Bone marrow (tissue), 2 donors: ENCODE data around the gene RBBP8NL.
"Not testable (repeated sequence)": the region's sequence is repeated elsewhere in the genome, so short reads cannot be mapped to it uniquely, and the experiment has no call there.

Source experiments
- DNase-seq, 2 donors: peaks; one replicate each; lab custom pipeline; 2025; lab: John Stamatoyannopoulos, UW

Gene RBBP8NL

DNA sequence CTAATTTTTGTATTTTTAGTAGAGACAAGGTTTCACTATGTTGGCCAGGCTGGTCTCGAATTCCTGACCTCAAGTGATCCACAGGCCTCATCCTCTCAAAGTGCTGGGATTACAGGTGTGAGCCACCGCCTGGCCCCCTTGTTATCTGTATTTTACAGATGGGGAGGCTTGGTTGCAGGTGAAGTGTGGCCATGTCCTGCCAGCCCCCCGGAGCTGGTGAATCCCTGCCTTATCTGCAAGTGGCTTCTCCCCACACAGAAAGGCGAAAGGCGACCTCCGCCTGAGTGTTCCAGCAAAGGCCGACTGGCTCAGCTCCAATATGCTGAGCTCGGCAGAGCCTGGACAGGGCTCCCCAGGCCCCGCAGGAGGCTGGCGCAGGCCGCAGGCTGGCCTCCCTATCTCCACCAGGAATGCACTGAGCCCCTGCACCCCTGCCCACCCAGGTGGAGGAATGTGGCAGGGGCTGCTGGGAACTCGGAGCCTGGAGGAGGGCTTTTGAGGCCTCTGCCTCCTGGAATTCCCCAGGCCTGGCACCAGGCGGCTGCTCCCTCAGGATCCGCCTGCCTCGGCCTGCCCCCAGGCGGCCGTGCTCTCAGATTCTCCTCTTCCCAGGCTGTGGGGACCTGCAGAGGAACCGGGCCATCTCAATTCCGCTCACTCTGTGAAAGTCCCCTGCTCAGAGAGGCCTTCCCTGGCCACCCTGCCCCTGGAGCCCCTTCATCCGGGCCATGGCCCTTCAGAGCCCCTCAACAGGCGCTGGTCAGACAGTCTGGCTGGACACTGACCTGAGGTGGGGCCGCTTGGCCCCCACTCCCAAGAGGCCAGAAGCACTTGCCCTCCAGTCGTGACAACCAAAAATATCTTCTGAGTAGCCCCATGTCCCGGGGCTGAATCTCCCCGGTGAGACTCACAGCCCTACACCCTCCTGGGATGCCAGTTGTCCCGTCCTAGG, 51.0 kb downstream of the RBBP8NL start:
- no peak for DNase-seq

DNA sequence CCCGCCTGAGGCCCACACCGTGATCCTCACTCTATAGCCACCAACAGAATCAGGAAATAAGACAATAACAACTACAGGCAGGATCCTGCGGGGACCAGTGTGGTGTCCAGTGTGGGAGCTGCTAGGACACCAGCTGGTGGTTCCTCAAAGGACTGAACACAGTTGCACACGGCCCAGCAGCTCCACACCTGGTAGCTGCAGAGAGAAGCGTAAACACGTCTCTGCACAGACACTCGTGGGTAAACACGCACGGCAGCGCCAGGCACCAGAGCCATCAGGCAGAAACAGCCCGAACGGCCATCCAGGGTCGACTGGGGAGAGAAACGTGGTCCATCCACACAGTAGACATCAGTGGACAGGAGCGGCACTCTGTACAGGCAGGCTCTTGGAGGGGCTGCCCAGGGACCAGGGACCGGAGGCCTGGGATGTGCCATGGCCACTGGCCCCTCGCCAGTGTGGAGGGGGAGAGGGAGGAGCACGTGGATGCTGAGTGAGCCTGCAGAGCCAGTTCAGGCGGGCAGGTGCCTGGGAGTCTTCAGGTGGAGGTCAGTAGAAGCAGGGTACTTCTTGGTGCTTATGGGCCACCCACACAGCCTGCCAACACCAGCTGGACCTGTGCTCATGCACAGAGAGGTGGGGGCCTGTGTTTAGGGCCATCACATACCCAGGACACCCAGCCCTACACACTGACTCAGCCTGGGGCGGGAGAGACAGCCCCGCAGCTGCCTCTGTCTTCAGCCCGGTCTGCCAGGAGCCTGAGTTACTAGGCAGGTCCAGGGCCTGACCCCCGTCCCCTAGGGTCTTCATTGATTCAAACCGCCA, 52.8 kb downstream of the RBBP8NL start:
- DNase-seq = no peak

DNA sequence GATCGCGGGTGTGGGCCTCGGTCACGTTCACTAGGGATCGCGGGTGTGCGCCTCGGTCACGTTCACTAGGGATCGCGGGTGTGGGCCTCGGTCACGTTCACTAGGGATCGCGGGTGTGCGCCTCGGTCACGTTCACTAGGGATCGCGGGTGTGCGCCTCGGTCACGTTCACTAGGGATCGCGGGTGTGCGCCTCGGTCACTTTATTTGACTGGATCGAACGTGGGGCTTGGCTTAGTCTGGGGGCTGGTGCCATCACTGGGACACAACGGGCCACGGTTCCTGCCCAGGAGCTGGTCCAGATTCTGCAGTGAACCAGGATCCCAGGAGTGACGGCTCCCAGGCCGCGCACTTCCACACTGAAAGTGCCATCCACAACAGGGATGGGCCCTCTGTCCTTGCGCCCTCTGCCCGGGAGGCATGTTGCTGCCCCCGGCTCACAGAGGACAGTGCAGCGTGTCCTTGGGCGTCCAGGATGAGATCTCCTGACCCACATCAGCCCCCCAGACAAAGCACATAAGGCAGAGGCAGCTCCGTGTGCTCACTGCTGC, 53.6 kb downstream of the RBBP8NL start:
- not testable (repeated sequence) for DNase-seq

GRCh38 chr20:62372042-62372993, 55.0 kb downstream of the RBBP8NL start:
- no peak for DNase-seq

DNA sequence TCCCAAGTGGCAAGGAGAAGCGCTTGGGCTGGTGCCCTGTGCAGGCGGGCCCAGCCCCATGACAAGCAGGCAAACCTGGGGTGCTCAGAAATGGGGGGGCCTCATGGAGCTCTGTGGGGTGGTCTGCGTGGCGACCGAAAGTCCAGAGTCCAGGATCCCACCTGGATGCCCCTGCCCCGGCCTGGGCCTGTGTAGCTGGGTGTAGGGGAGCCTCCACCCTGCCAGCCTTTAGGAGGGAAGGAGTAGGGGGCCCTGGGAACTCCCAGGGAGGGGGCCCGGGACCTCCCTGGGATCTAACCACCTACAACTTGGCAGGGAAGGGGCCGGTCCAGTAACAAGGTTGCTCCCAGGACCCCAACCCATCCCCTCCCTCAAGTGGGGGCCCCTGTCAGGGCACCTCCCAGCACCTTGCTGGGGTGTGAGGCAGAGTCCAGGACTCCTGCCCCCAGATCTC, 55.7 kb downstream of the RBBP8NL start:
- DNase-seq = no peak

GRCh38 chr20:62370807-62371587, 56.3 kb downstream of the RBBP8NL start:
- DNase-seq = no peak

DNA sequence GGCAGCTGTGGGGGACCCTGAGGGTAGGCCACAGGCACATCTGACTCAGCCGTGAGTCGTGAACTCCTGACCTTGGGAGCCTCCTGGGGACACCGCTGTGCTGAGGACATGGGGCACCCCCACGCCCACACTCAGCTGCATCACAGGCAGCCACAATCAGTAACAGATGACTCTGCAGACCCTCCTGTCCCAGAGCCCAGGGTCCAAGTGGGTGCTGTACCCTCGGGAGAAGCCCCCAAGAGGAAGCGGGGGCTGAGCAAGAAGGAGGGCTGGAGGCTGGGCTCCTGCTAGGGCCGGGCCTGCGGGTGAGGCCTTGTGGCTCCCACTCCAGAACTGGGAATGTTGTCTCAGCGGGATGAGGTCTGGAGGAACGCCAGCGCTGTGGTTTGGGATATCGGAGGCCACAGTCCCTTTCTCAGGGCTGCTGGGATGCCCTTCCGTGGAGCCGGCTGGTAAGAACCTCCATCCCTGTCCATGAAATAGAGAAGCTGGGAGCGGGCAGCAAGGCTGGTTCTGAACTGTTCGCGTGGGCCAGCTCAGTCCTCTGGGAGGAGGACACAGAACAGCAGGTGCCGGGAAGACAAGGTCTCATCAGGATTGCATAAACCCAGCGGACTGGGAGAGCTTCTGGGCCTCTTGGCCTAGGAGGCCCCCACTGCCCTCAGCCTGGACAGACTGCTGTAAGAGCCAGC, 57.1 kb downstream of the RBBP8NL start:
- DNase-seq = no peak

DNA sequence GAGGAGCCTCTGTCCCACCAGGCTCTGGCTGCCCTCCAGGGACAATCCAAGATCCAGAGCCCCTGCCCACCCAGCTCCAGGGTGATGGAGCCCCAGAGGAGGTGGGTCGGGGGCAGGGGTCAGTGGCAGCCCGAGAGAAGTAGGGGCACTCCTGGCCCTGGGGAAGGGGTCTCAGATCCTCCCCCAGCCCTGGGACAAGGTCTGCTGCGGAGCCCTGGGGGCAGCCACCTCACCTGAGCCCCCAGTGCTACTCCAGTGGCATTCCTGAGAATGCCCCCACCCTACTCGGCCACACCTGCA, 57.6 kb downstream of the RBBP8NL start:
- DNase-seq = no peak

GRCh38 chr20:62368976-62369814, 58.1 kb downstream of the RBBP8NL start:
- no peak for DNase-seq

DNA sequence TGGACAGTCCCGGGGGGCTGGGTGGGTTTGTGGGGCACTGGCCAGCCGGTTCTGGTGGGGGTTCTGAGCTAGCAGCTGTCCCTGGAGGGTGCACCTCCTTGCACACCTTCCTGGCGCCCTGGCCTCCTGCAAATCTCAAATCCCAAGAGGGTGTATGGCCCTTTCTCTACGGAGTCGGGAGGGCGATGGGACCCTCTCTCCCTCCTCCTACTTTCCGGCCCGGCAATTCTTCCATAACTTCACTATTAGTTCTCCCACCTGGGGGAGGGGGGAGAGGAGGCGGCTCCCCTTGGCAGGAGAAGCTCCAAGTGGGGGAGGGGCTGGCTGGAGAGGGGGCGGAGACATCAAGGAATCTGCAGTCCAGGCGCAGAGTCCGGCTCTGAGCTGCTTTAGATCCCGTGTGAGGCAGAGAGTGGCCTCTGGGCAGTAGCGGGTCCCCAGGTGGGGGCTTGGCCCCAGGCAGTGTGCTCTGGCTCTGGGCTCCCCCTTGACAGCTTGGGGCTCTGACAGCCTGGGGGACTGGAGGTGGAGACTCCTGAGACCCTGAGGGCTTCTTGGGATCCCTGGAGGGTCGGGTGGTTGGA, 58.9 kb downstream of the RBBP8NL start:
- no peak for DNase-seq

- no peak for DNase-seq
Observed at GRCh38 chr20:62367633-62368391, 59.5 kb downstream of the RBBP8NL start.

GRCh38 chr20:62367136-62367632, 60.2 kb downstream of the RBBP8NL start, which contains the start of gene LAMA5:
TSS of gene LAMA5 (minus strand) at chr20:62367312. CDS start at chr20:62367245, 67 bp downstream.
- no peak for DNase-seq

DNA sequence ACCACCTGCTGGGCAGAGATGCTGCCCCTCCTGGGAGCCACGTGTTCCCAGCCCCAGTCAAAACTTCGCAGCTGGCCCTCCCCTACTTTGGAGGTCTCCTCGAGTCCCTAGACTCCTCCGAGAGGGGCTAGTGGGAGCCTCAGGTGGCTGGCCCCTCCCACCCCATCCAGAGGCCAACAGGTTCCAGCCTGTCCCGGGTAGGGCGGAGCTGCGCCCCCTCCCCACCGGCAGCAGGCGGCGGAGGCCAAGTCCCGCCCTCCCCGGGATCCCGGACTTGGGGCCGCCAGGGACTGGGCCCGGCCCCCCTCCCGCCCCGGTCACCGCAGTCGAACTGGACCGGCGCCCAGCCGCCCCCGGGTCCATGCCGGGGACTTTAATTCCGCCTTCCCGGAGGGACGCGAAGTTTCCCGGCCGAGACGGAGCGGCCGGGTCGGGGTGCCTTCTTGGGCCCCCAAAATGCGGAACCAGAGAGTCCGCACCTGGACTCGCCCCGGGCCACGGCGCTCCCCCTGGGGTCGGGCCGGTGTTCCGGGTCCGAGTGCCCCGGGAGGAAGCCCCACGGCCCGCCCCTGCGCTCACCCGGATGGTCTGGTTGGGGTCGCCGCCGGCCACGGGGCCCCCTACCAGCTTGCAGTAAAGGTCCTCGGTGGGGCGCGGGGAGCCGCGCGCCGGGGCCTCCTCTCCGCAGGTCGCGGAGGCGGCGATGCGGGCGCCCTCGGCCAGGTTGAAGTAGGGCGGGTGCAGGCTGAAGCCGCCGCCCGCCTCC, 60.8 kb downstream of the RBBP8NL start:
- DNase-seq = no peak

DNA sequence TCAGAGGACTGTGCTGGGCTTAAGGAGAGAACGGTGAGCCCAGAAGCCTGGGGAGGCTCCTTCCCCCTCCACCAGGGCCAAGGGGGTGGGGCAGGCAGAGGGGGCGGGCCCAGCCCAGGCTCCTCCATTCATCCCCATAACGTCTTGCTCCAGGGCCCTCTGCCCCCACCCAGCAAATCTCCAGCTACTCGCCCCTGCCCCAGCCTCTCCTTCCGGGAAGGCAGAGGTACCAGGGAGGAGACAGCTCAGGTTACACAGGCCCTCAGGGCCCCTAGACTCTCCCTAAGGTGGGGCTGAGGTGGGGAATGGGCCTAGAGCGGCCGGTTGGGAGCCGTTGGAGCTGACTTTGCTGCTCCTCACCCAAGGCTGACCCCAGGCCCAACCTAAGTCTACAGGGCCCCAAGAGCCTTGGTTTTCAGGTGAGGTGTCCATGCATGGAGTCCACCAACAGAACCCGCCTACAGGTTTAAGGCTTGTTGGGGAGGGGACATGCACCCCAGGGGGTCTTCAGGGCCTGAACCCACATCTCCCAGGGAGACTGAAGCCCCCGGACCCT, 61.4 kb downstream of the RBBP8NL start:
- DNase-seq = no peak

- DNase-seq = no peak
Observed at GRCh38 chr20:62364911-62365736, 62.2 kb downstream of the RBBP8NL start.
